Epidermal melanocyte (primary cell): ENCODE measurements around the gene WEE2.
"Not testable (repeated sequence)": the region's sequence is repeated elsewhere in the genome, so short reads cannot be mapped to it uniquely, and the experiment has no call there.

ENCODE experiments used
- DNase-seq: peaks from one replicate; pipeline ENCODE4 v3.0.0; 2011; ENCODE audit warnings: low spot score; ENCODE audit not compliant: insufficient read length

WEE2 gene

GRCh38 chr7:141712603-141713255 is 4.6 kb downstream of the WEE2 start:
- DNase-seq, result no peak

- DNase-seq, result no peak
Observed at GRCh38 chr7:141713890-141714289, 5.7 kb downstream of the WEE2 start.

GRCh38 chr7:141714571-141714970 is 6.4 kb downstream of the WEE2 start:
- no peak for DNase-seq

GRCh38 chr7:141715018-141715417 is 6.9 kb downstream of the WEE2 start:
- no peak for DNase-seq

GRCh38 chr7:141715794-141716689 is 7.9 kb downstream of the WEE2 start:
- DNase-seq, result no peak

- no peak for DNase-seq
Observed at GRCh38 chr7:141717450-141717849, 9.3 kb downstream of the WEE2 start.

GRCh38 chr7:141722529-141722928 is 14.4 kb downstream of the WEE2 start:
- DNase-seq, result no peak

- DNase-seq, result no peak
Observed at GRCh38 chr7:141729020-141729419, 20.9 kb downstream of the WEE2 start.

GRCh38 chr7:141731476-141732149 is 23.5 kb downstream of the WEE2 start:
- no peak for DNase-seq

- DNase-seq, result no peak
Observed at GRCh38 chr7:141737118-141737835, 29.1 kb downstream of the WEE2 start.

- DNase-seq, result peak; percentile 80
Observed at GRCh38 chr7:141737836-141738591, 29.9 kb downstream of the WEE2 start, which contains the start of gene SSBP1. Gene SSBP1, plus strand, starts transcription at chr7:141738358. Its CDS starts 809 bp downstream, at chr7:141739167.

GRCh38 chr7:141738592-141739013 is 30.4 kb downstream of the WEE2 start:
- no peak for DNase-seq

- no peak for DNase-seq
Observed at GRCh38 chr7:141739250-141739649, 31.1 kb downstream of the WEE2 start.

GRCh38 chr7:141742229-141742628 is 34.1 kb downstream of the WEE2 start:
- no peak for DNase-seq

GRCh38 chr7:141744131-141744530 is 36.0 kb downstream of the WEE2 start:
- no peak for DNase-seq

- no peak for DNase-seq
Observed at GRCh38 chr7:141748396-141748795, 40.2 kb downstream of the WEE2 start.

- not testable (repeated sequence) for DNase-seq
Observed at GRCh38 chr7:141751904-141752303, 43.8 kb downstream of the WEE2 start.

- DNase-seq, result no peak
Observed at GRCh38 chr7:141752634-141753033, 44.5 kb downstream of the WEE2 start.

- DNase-seq, result no peak
Observed at GRCh38 chr7:141754939-141755338, 46.8 kb downstream of the WEE2 start.

GRCh38 chr7:141763797-141764196 is 55.6 kb downstream of the WEE2 start, which contains the start of gene TAS2R3:
Gene TAS2R3, plus strand, starts transcription at chr7:141764097. Its CDS starts 62 bp downstream, at chr7:141764159.
- DNase-seq, result no peak
